Transverse colon (tissue), 4 donors: Measurements from ENCODE around the gene OTOG.

Experiments
- CTCF ChIP-seq, 5 experiments: fragments of 200-600 bp in 3 of 5; fragments of 450-650 bp in 2 of 5; sonication (generic) in 3 of 5; IDR thresholded peaks; 1 replicate in 2 of 5; 2 replicates in 3 of 5; pipeline ENCODE4 v1.5.1; 2016 to 2017; ENCODE audit warnings: antibody characterized with exemption in 5 of 5, inconsistent platforms in 3 of 5, mild to moderate bottlenecking in 2 of 5, moderate library complexity in 1 of 5
- POLR2A ChIP-seq: fragments of 450-650 bp; IDR thresholded peaks from one replicate; pipeline ENCODE4 v1.6.1; 2016; ENCODE audit warnings: antibody characterized with exemption, mild to moderate bottlenecking, moderate library complexity
- POLR2AphosphoS5 ChIP-seq, 3 donors: sonication (generic); formaldehyde crosslinking; IDR thresholded peaks; one replicate each; pipeline ENCODE4 v1.6.1; 2016; ENCODE audit warnings: antibody characterized with exemption in 3 of 3

GRCh38 chr11:17511571-17511970 lies 35.5 kb upstream of the OTOG start:
- no peak for TF ChIP-seq CTCF (IDR thresholded peaks at IDR 0.05)
- no peak for TF ChIP-seq POLR2AphosphoS5 (IDR thresholded peaks at IDR 0.05)
- no peak for TF ChIP-seq POLR2A
